ENCODE data around the gene GATC. TPM values are rescaled to one million over a fixed set of nuclear protein-coding genes. Genes with fewer than 3 reads are reported as not detected.

Gene GATC
- total RNA-seq, 4 donors from 2014 or later, result 11.8 to 31.9 (median 18.3) TPM

- TF ChIP-seq CTCF (IDR thresholded peaks at IDR 0.05) (no peak), POLR2A (IDR thresholded peaks at IDR 0.05) (no peak)
- H3K4me1 ChIP-seq, result no peaks in the 10 kb centered on the region
- no peaks in the 10 kb centered on the region for H3K27me3 ChIP-seq
- no peaks in the 10 kb centered on the region for H3K36me3 ChIP-seq
- no peak for DNase-seq
- intact Hi-C loops (cut with DNase I; ENCODE audit: low total_unique reads), result no loop called here
- H3K9me3 ChIP-seq, result no peaks in the 10 kb centered on the region
- no peak overlapping the region for H3K4me3 ChIP-seq
- H3K27ac ChIP-seq, result no peak overlapping the region
Observed at GRCh38 chr12:120403869-120404268, 42.4 kb upstream of the GATC start.

- H3K27ac ChIP-seq, result no peak overlapping the region
- no peaks in the 10 kb centered on the region for H3K4me1 ChIP-seq
- no peaks in the 10 kb centered on the region for H3K36me3 ChIP-seq
- no peaks in the 10 kb centered on the region for H3K27me3 ChIP-seq
- no peak for DNase-seq
- H3K9me3 ChIP-seq, result no peaks in the 10 kb centered on the region
- H3K4me3 ChIP-seq, result no peak overlapping the region
- intact Hi-C loops (cut with DNase I; ENCODE audit: low total_unique reads), result no loop called here
- no peak for TF ChIP-seq CTCF (IDR thresholded peaks at IDR 0.05)
- TF ChIP-seq POLR2A (IDR thresholded peaks at IDR 0.05), result no peak
Observed at GRCh38 chr12:120404271-120404670, 42.0 kb upstream of the GATC start.

- no peaks in the 10 kb centered on the region for H3K4me1 ChIP-seq
- no peaks in the 10 kb centered on the region for H3K27me3 ChIP-seq
- H3K36me3 ChIP-seq, result no peaks in the 10 kb centered on the region
- no peaks in the 10 kb centered on the region for H3K9me3 ChIP-seq
- TF ChIP-seq CTCF (IDR thresholded peaks at IDR 0.05) (no peak), POLR2A (IDR thresholded peaks at IDR 0.05) (no peak)
- no peak overlapping the region for H3K27ac ChIP-seq
- DNase-seq, result no peak
- intact Hi-C loops (cut with DNase I; ENCODE audit: low total_unique reads), result no loop called here
- no peak overlapping the region for H3K4me3 ChIP-seq
Observed at GRCh38 chr12:120406069-120406468, 40.2 kb upstream of the GATC start.

DNA sequence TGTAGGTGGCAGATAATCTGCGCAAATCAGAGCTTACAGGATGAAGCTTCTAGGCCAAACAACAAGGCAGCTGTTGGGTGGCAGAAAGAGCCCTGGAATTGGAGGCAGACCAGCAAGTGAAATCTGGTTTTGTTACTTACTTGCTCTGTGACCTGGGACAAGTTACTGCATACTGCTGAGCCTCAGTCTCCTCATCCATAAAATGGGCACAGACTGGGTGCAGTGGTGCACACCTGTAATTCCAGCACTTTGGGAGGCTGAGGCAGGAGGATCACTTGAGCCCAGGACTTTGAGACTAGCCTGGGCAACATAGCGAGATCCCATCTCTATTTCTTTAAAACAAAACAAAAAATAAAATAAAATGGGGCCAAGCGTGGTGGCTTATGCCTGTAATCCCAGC, 39.7 kb upstream of the GATC start:
- no peak overlapping the region for H3K27ac ChIP-seq

GRCh38 chr12:120408771-120409170, 37.5 kb upstream of the GATC start:
- DNase-seq, result no peak
- Histone ChIP-seq H3K4me3 (no peak overlapping the region), H3K27me3 (no peaks in the 10 kb centered on the region), H3K9me3 (no peaks in the 10 kb centered on the region), H3K27ac (no peak overlapping the region), H3K4me1 (no peaks in the 10 kb centered on the region), H3K36me3 (no peaks in the 10 kb centered on the region)
- intact Hi-C loops (cut with DNase I; ENCODE audit: low total_unique reads), result no loop called here
- TF ChIP-seq POLR2A (IDR thresholded peaks at IDR 0.05), result no peak
- TF ChIP-seq CTCF (IDR thresholded peaks at IDR 0.05), result no peak

More for the DNA sequence above, 39.7 kb upstream of the GATC start:
- Histone ChIP-seq H3K9me3 (no peaks in the 10 kb centered on the region), H3K27me3 (no peaks in the 10 kb centered on the region), H3K4me3 (no peak overlapping the region), H3K36me3 (no peaks in the 10 kb centered on the region), H3K4me1 (no peaks in the 10 kb centered on the region)
- intact Hi-C loops (cut with DNase I; ENCODE audit: low total_unique reads), result no loop called here
- TF ChIP-seq POLR2A (IDR thresholded peaks at IDR 0.05) (no peak), CTCF (IDR thresholded peaks at IDR 0.05) (no peak)
- no peak for DNase-seq
